Measurements from ENCODE around the gene RBFOX2.
A peak's percentile ranks its signal among the peaks of the same experiment; 100 is the strongest.

The RBFOX2 gene

DNA sequence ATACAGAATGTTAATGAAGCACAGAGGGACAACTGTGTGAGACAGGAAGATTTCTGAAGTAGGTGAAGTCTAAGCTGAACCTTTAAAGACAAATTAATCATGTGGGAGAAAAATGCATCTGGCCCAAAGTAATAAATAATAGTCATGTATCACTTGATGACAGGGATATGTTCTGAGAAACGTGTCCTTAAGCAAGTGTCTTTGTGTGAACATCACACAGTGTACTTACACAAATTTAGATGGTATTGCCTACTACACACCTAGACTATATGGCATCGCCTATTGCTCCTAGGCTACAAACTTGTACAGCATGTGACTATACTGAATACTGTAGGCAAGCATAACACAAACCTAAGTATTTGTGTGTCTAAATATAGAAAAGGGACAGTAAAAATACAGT is 198.3 kb downstream of the RBFOX2 start:
- peaks cover 24% of the 10 kb centered on the region for H3K4me1 Mint-ChIP-seq
- no peak for TF ChIP-seq CTCF (IDR thresholded peaks at IDR 0.05)
- no peak overlapping the region for H3K27ac Mint-ChIP-seq
- H3K4me3 Mint-ChIP-seq = no peak overlapping the region
- H3K36me3 Mint-ChIP-seq (ENCODE audit: low read depth) = peaks cover 57% of the 10 kb centered on the region
- no peaks in the 10 kb centered on the region for H3K9me3 Mint-ChIP-seq
- no peaks in the 10 kb centered on the region for H3K27me3 Mint-ChIP-seq (ENCODE audit: low read depth, poor library complexity)
- no peak for DNase-seq

- no peak for TF ChIP-seq CTCF (IDR thresholded peaks at IDR 0.05)
- Mint-ChIP-seq H3K4me1 (peaks cover 27% of the 10 kb centered on the region), H3K27ac (no peak overlapping the region), H3K36me3 (ENCODE audit: low read depth) (peaks cover 55% of the 10 kb centered on the region), H3K4me3 (no peak overlapping the region), H3K9me3 (peaks cover 4% of the 10 kb centered on the region), H3K27me3 (ENCODE audit: low read depth, poor library complexity) (no peaks in the 10 kb centered on the region)
- no peak for DNase-seq
These were observed 204.4 kb downstream of the RBFOX2 start for GRCh38 chr22:35824256-35824655.

DNA sequence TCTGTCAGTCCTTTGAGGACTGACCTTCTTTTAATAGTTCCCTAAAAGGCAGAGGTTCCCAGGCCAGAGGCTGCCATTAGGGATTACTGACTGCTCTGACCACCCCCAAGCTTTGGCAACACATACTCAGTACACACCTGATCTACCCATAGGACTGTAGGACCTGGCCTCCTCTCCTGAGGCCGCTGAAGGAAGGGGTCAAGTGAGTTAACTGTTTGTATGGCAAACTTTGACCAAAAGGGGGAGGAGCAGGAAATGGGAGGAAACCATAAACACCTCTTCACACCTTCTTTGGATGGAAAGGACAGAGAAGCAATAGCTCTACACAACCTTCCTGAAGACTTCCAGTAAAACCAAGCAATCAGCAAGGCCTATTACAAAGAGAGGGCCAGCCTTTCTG is 207.0 kb downstream of the RBFOX2 start:
- Mint-ChIP-seq H3K36me3 (ENCODE audit: low read depth) (peaks cover 39% of the 10 kb centered on the region), H3K27ac (peak overlapping the region; percentile 92), H3K9me3 (peaks cover 4% of the 10 kb centered on the region), H3K4me3 (no peak overlapping the region), H3K4me1 (peaks cover 26% of the 10 kb centered on the region), H3K27me3 (ENCODE audit: low read depth, poor library complexity) (no peaks in the 10 kb centered on the region)
- TF ChIP-seq CTCF (IDR thresholded peaks at IDR 0.05) = no peak
- DNase-seq = no peak

DNA sequence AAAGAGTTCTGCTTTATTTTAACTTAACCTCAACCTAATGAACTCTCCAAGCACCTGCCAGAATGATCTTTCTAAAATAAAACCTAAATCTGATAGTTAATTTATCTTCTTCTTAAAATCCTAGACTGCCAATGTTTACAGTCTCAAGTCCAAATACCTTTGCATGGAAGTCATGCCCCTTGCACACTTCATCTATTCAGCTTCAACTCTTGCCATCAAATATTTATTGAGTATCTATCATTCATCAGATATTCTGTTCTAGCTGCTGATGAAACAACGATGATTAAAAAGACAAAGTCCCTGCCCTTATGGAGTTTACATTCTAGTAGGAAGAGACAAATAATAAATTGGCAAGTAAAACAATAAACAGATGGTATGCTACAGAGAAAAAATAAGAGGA is 209.2 kb downstream of the RBFOX2 start:
- TF ChIP-seq CTCF (IDR thresholded peaks at IDR 0.05) = no peak
- H3K4me1 Mint-ChIP-seq = peaks cover 34% of the 10 kb centered on the region
- H3K27me3 Mint-ChIP-seq (ENCODE audit: low read depth, poor library complexity) = no peaks in the 10 kb centered on the region
- H3K27ac Mint-ChIP-seq = peak overlapping the region; percentile 3
- peaks cover 29% of the 10 kb centered on the region for H3K36me3 Mint-ChIP-seq (ENCODE audit: low read depth)
- H3K9me3 Mint-ChIP-seq = peaks cover 4% of the 10 kb centered on the region
- no peak overlapping the region for H3K4me3 Mint-ChIP-seq
- no peak for DNase-seq

GRCh38 chr22:35818897-35819296 is 209.7 kb downstream of the RBFOX2 start:
- Mint-ChIP-seq H3K9me3 (no peaks in the 10 kb centered on the region), H3K27ac (no peak overlapping the region), H3K27me3 (ENCODE audit: low read depth, poor library complexity) (no peaks in the 10 kb centered on the region), H3K36me3 (ENCODE audit: low read depth) (peaks cover 24% of the 10 kb centered on the region), H3K4me1 (peaks cover 34% of the 10 kb centered on the region), H3K4me3 (no peak overlapping the region)
- TF ChIP-seq CTCF (IDR thresholded peaks at IDR 0.05) = no peak
- no peak for DNase-seq

GRCh38 chr22:35812600-35812999 is 216.0 kb downstream of the RBFOX2 start:
- TF ChIP-seq CTCF (IDR thresholded peaks at IDR 0.05) = no peak
- Mint-ChIP-seq H3K36me3 (ENCODE audit: low read depth) (peaks cover 49% of the 10 kb centered on the region), H3K27ac (no peak overlapping the region), H3K4me1 (peaks cover 18% of the 10 kb centered on the region), H3K4me3 (no peak overlapping the region), H3K27me3 (ENCODE audit: low read depth, poor library complexity) (no peaks in the 10 kb centered on the region), H3K9me3 (peaks cover 5% of the 10 kb centered on the region)
- no peak for DNase-seq

Data from nephron progenitor cell (in vitro differentiated cells).